ENCODE results near the gene FGF18. TPM values are rescaled to one million over a fixed set of nuclear protein-coding genes. Genes with fewer than 3 reads are reported as not detected.
"Not testable (repeated sequence)": the region's sequence is repeated elsewhere in the genome, so short reads cannot be mapped to it uniquely, and the experiment has no call there.

The FGF18 gene
- total and polyA plus RNA-seq, 2 experiments from 2014 or later, result 0.56 to 0.86 TPM

DNA sequence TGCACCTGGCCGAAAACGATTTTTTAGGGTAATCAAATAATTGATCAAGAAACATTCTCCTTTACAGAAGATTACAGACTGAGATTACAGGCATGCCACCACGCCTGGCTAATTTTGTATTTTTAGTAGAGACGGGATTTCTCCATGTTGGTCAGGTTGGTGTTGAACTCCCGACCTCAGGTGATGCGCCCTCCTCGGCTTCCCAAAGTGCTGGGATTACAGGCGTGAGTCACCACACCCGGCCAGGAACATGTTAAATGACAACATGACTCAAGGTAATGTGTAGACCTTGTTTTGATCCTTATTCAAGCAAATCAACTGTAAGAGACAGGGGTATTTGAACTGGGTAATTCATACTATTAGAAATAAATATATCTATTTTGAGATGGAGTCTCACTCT lies 35.0 kb upstream of the FGF18 start:
- not testable (repeated sequence) for H3F3A ChIP-seq (replicated peaks; ENCODE audit: low read depth); H3K4me3 Mint-ChIP-seq; H3K36me3 ChIP-seq (ENCODE audit: insufficient read depth); H3K4me3 ChIP-seq; DNase-seq (ENCODE audit: low spot score); H3K9me2 ChIP-seq (ENCODE audit: insufficient read depth); H2AFZ ChIP-seq; H4K20me1 ChIP-seq (replicated peaks; ENCODE audit: insufficient read depth); H3K4me1 ChIP-seq (ENCODE audit: insufficient read depth); ATAC-seq; H3K4me1 Mint-ChIP-seq; H3K4me2 ChIP-seq; H3K27me3 ChIP-seq (ENCODE audit: insufficient read depth); H3K27ac ChIP-seq (ENCODE audit: low read depth); H3K27ac Mint-ChIP-seq
- peaks cover 21% of the 10 kb centered on the region for H3K27me3 Mint-ChIP-seq (ENCODE audit: insufficient read depth, low read depth, poor library complexity)
- peaks cover 18% of the 10 kb centered on the region for H3K79me2 ChIP-seq (replicated peaks; ENCODE audit: insufficient read depth)
- peaks cover 16% of the 10 kb centered on the region for H3K9me3 Mint-ChIP-seq
- peaks cover 19% of the 10 kb centered on the region for H3K36me3 Mint-ChIP-seq (ENCODE audit: low read depth)

GRCh38 chr5:171384999-171385398 lies 34.4 kb upstream of the FGF18 start:
- H3K9me2 ChIP-seq (ENCODE audit: insufficient read depth); H3K4me1 Mint-ChIP-seq; H3K4me3 Mint-ChIP-seq; H3K27me3 ChIP-seq (ENCODE audit: insufficient read depth); DNase-seq (ENCODE audit: low spot score); H3K4me1 ChIP-seq (ENCODE audit: insufficient read depth); ATAC-seq; H3F3A ChIP-seq (replicated peaks; ENCODE audit: low read depth); H3K27ac Mint-ChIP-seq; H3K27ac ChIP-seq (ENCODE audit: low read depth); H2AFZ ChIP-seq; H3K4me3 ChIP-seq; H3K4me2 ChIP-seq: not testable (repeated sequence)
- Mint-ChIP-seq H3K36me3 (ENCODE audit: low read depth) (peaks cover 25% of the 10 kb centered on the region), H3K27me3 (ENCODE audit: insufficient read depth, low read depth, poor library complexity) (peaks cover 26% of the 10 kb centered on the region), H3K9me3 (peaks cover 16% of the 10 kb centered on the region)
- Histone ChIP-seq H4K20me1 (replicated peaks; ENCODE audit: insufficient read depth) (peaks cover 15% of the 10 kb centered on the region), H3K36me3 (ENCODE audit: insufficient read depth) (peaks cover 15% of the 10 kb centered on the region; the same call in 1 of the 2 replicates), H3K79me2 (replicated peaks; ENCODE audit: insufficient read depth) (peaks cover 24% of the 10 kb centered on the region)

DNA sequence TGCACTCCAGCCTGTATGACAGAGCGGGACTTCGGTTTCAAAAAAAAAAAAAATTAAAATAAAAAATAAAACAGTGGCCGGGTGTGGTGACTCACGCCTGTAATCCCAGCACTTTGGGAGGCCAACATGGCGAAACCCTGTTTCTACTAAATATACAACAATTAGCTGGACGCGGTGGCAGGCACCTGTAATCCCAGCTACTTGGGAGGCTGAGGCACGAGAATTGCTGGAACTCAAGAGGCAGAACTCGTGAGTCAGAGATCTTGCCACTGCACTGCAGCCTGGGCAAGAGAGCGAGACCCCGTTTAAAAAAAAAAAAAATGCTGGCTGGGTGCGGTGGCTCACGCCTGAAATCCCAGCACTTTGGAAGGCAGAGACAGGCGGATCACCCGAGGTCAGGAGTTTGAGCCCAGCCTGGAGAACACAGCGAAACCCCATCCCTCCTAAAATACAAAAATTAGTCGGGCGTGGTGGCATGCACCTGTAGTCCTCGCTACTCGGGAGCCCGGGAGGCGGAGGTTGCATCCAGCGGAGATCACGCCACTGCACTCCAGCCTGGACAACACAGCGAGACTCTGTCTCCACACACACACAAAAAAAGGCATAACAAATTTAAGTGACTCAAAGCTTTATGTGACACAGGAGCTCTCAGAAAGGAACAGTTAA lies 33.3 kb upstream of the FGF18 start:
- peaks cover 8% of the 10 kb centered on the region for H3K4me1 ChIP-seq (ENCODE audit: insufficient read depth)
- H3K4me3 Mint-ChIP-seq, result peak overlapping the region; percentile 100
- H3K27me3 Mint-ChIP-seq (ENCODE audit: insufficient read depth, low read depth, poor library complexity), result peaks cover 26% of the 10 kb centered on the region
- peaks cover 26% of the 10 kb centered on the region for H4K20me1 ChIP-seq (replicated peaks; ENCODE audit: insufficient read depth)
- TF ChIP-seq ZNF331 (CRISPR knock-in tag; IDR thresholded peaks at IDR 0.05; ENCODE audit: low read depth), result no peak
- no peak overlapping the region for H3K27ac Mint-ChIP-seq
- DNase-seq (ENCODE audit: low spot score), result no peak
- peak overlapping the region; percentile 86 for H3K4me2 ChIP-seq
- no peak overlapping the region for H2AFZ ChIP-seq
- peaks cover 4% of the 10 kb centered on the region for H3K4me1 Mint-ChIP-seq
- H3K27me3 ChIP-seq (ENCODE audit: insufficient read depth), result no peaks in the 10 kb centered on the region
- no peak for ATAC-seq
- H3K9me3 Mint-ChIP-seq, result peaks cover 16% of the 10 kb centered on the region
- H3K36me3 Mint-ChIP-seq (ENCODE audit: low read depth), result peaks cover 36% of the 10 kb centered on the region
- H3K27ac ChIP-seq (ENCODE audit: low read depth), result 0 out of 2 replicates have a peak overlapping the region, but pooled peaks have one; percentile 98
- H3K9me2 ChIP-seq (ENCODE audit: insufficient read depth), result no peaks in the 10 kb centered on the region
- H3K79me2 ChIP-seq (replicated peaks; ENCODE audit: insufficient read depth), result peaks cover 35% of the 10 kb centered on the region
- H3K4me3 ChIP-seq, result peak overlapping the region; percentile 88
- 0 out of 2 replicates have a peak, but pooled peaks cover 5% of the 10 kb centered on the region for H3F3A ChIP-seq (replicated peaks; ENCODE audit: low read depth)
- peaks cover 26% of the 10 kb centered on the region for H3K36me3 ChIP-seq (ENCODE audit: insufficient read depth)

DNA sequence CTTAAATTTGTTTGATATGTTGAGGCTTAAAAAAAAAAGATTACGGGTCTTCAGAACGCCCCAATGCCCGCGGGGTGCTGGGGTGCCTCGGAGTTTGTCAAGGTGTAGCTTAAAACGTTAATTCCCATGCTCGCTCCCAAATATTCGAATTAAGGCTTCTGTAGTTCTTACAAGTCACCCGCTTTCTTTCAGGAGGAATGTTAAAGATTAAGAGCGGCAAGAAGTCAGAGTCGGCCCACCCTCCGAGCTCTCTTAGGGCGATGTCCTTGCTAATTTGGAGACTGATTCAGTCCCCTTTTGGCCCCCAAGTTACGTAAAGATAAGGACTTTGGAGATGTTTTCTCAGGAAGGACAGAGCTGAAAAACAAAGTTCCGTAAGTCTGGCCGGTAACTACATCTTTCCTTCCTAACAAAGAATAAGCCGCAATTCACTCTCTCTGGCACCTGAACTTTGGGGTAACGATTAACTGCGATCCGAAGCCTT lies 32.5 kb upstream of the FGF18 start:
- Histone ChIP-seq H3K4me1 (ENCODE audit: insufficient read depth) (peaks cover 15% of the 10 kb centered on the region), H3K36me3 (ENCODE audit: insufficient read depth) (peaks cover 34% of the 10 kb centered on the region), H4K20me1 (replicated peaks; ENCODE audit: insufficient read depth) (peaks cover 34% of the 10 kb centered on the region), H3K79me2 (replicated peaks; ENCODE audit: insufficient read depth) (peaks cover 43% of the 10 kb centered on the region), H3K4me3 (peak overlapping the region; percentile 88), H3F3A (replicated peaks; ENCODE audit: low read depth) (peaks cover 8% of the 10 kb centered on the region; the same call in 1 of the 2 replicates), H2AFZ (peak overlapping the region; percentile 78; the same call in 1 of the 2 replicates), H3K27ac (ENCODE audit: low read depth) (peak overlapping the region; percentile 98), H3K27me3 (ENCODE audit: insufficient read depth) (no peaks in the 10 kb centered on the region), H3K9me2 (ENCODE audit: insufficient read depth) (no peaks in the 10 kb centered on the region), H3K4me2 (peak overlapping the region; percentile 86)
- Mint-ChIP-seq H3K27me3 (ENCODE audit: insufficient read depth, low read depth, poor library complexity) (peaks cover 26% of the 10 kb centered on the region), H3K27ac (peak overlapping the region; percentile 100), H3K36me3 (ENCODE audit: low read depth) (peaks cover 44% of the 10 kb centered on the region), H3K4me3 (peak overlapping the region; percentile 100), H3K9me3 (peaks cover 16% of the 10 kb centered on the region), H3K4me1 (peaks cover 11% of the 10 kb centered on the region)
- peak; percentile 9 for ATAC-seq
- peak; percentile 65 for DNase-seq (ENCODE audit: low spot score)
- no peak for TF ChIP-seq POLR2AphosphoS5 (IDR thresholded peaks at IDR 0.05; ENCODE audit: low read depth)
- no peak for TF ChIP-seq ZNF331 (CRISPR knock-in tag; IDR thresholded peaks at IDR 0.05; ENCODE audit: low read depth)
- no peak for TF ChIP-seq CREB1 (CRISPR knock-in tag; IDR thresholded peaks at IDR 0.05; ENCODE audit: low read depth)
- no peak for TF ChIP-seq NANOG (IDR thresholded peaks at IDR 0.05; ENCODE audit: borderline replicate concordance)
- TF ChIP-seq, protein P1, sequence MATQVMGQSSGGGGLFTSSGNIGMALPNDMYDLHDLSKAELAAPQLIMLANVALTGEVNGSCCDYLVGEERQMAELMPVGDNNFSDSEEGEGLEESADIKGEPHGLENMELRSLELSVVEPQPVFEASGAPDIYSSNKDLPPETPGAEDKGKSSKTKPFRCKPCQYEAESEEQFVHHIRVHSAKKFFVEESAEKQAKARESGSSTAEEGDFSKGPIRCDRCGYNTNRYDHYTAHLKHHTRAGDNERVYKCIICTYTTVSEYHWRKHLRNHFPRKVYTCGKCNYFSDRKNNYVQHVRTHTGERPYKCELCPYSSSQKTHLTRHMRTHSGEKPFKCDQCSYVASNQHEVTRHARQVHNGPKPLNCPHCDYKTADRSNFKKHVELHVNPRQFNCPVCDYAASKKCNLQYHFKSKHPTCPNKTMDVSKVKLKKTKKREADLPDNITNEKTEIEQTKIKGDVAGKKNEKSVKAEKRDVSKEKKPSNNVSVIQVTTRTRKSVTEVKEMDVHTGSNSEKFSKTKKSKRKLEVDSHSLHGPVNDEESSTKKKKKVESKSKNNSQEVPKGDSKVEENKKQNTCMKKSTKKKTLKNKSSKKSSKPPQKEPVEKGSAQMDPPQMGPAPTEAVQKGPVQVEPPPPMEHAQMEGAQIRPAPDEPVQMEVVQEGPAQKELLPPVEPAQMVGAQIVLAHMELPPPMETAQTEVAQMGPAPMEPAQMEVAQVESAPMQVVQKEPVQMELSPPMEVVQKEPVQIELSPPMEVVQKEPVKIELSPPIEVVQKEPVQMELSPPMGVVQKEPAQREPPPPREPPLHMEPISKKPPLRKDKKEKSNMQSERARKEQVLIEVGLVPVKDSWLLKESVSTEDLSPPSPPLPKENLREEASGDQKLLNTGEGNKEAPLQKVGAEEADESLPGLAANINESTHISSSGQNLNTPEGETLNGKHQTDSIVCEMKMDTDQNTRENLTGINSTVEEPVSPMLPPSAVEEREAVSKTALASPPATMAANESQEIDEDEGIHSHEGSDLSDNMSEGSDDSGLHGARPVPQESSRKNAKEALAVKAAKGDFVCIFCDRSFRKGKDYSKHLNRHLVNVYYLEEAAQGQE (IDR thresholded peaks at IDR 0.05; ENCODE audit: unreplicated experiment), result no peak
- TF ChIP-seq, protein P2, sequence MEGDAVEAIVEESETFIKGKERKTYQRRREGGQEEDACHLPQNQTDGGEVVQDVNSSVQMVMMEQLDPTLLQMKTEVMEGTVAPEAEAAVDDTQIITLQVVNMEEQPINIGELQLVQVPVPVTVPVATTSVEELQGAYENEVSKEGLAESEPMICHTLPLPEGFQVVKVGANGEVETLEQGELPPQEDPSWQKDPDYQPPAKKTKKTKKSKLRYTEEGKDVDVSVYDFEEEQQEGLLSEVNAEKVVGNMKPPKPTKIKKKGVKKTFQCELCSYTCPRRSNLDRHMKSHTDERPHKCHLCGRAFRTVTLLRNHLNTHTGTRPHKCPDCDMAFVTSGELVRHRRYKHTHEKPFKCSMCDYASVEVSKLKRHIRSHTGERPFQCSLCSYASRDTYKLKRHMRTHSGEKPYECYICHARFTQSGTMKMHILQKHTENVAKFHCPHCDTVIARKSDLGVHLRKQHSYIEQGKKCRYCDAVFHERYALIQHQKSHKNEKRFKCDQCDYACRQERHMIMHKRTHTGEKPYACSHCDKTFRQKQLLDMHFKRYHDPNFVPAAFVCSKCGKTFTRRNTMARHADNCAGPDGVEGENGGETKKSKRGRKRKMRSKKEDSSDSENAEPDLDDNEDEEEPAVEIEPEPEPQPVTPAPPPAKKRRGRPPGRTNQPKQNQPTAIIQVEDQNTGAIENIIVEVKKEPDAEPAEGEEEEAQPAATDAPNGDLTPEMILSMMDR (conservative IDR thresholded peaks at IDR 0.05; ENCODE audit: low read depth in 2 of 2), result no peak
- TF ChIP-seq ZNF114 (CRISPR knock-in tag; IDR thresholded peaks at IDR 0.05), result no peak
